H9 (cell line): ENCODE data around the gene SPATA31E1. TPM values are rescaled to one million over a fixed set of nuclear protein-coding genes. Genes with fewer than 3 reads are reported as not detected.

Experiments
- DNase-seq: peaks from one replicate; pipeline ENCODE4 v3.0.0-alpha.2; 2017
- H2AFZ ChIP-seq: one replicate; pipeline ENCODE4 v1.6.1; 2013; ENCODE audit warnings: mild to moderate bottlenecking, low read length, control low read depth, moderate library complexity
- H2AK5ac ChIP-seq: 2 replicates; pipeline ENCODE4 v1.6.1; 2013; ENCODE audit warnings: low read length, control low read depth, mixed read lengths; ENCODE audit not compliant: insufficient read length
- H2BK120ac ChIP-seq: one replicate; pipeline ENCODE4 v1.6.1; 2013; ENCODE audit warnings: low read depth, mild to moderate bottlenecking, low read length, control low read depth, inconsistent platforms; ENCODE audit not compliant: poor library complexity, severe bottlenecking
- H2BK12ac ChIP-seq: 2 replicates; pipeline ENCODE4 v1.6.1; 2013; ENCODE audit warnings: low read length, control low read depth, mixed read lengths, low read depth; ENCODE audit not compliant: insufficient read length
- H2BK15ac ChIP-seq: 2 replicates; pipeline ENCODE4 v1.6.1; 2013; ENCODE audit warnings: low read depth, low read length, control low read depth
- H2BK20ac ChIP-seq: one replicate; pipeline ENCODE4 v1.6.1; 2013; ENCODE audit warnings: low read depth, mild to moderate bottlenecking, low read length, control low read depth, inconsistent platforms; ENCODE audit not compliant: poor library complexity, severe bottlenecking
- H2BK5ac ChIP-seq: 2 replicates; pipeline ENCODE4 v1.6.1; 2013; ENCODE audit warnings: low read length, control low read depth, mixed read lengths; ENCODE audit not compliant: insufficient read length
- H3K14ac ChIP-seq: 2 replicates; pipeline ENCODE4 v1.6.1; 2013; ENCODE audit warnings: low read length, control low read depth; ENCODE audit not compliant: insufficient read depth
- H3K18ac ChIP-seq: 2 replicates; pipeline ENCODE4 v1.6.1; 2013; ENCODE audit warnings: low read depth, mild to moderate bottlenecking, mixed read lengths, low read length, control low read depth; ENCODE audit not compliant: insufficient read length
- H3K23ac ChIP-seq: 2 replicates; pipeline ENCODE4 v1.6.1; 2013; ENCODE audit warnings: low read length, control low read depth, mixed read lengths, low read depth; ENCODE audit not compliant: insufficient read length
- H3K23me2 ChIP-seq: 2 replicates; pipeline ENCODE4 v1.6.1; 2013; ENCODE audit warnings: low read depth, mild to moderate bottlenecking, mixed read lengths, low read length, control low read depth; ENCODE audit not compliant: insufficient read length, poor library complexity, severe bottlenecking
- H3K27ac ChIP-seq: 2 replicates; pipeline ENCODE4 v1.5.1; 2013; ENCODE audit warnings: low read length, control low read depth, mixed read lengths, low read depth; ENCODE audit not compliant: insufficient read length
- H3K27me3 ChIP-seq: 2 replicates; pipeline ENCODE4 v1.6.1; 2013; ENCODE audit warnings: low read length, control low read depth, inconsistent platforms; ENCODE audit not compliant: insufficient read depth
- H3K4ac ChIP-seq: 2 replicates; pipeline ENCODE4 v1.6.1; 2013; ENCODE audit warnings: low read depth, mild to moderate bottlenecking, control low read depth, inconsistent platforms, low read length, moderate library complexity
- H3K4me1 ChIP-seq: 2 replicates; pipeline ENCODE4 v1.6.1; 2013; ENCODE audit warnings: low read length, control low read depth, inconsistent platforms; ENCODE audit not compliant: insufficient read depth
- H3K4me2 ChIP-seq: 2 replicates; pipeline ENCODE4 v1.6.1; 2013; ENCODE audit warnings: low read length, control low read depth, mixed read lengths; ENCODE audit not compliant: insufficient read length, insufficient read depth
- H3K56ac ChIP-seq: 2 replicates; pipeline ENCODE4 v1.6.1; 2013; ENCODE audit warnings: low read depth, mild to moderate bottlenecking, mixed read lengths, low read length, control low read depth; ENCODE audit not compliant: insufficient read length
- H3K79me1 ChIP-seq: 2 replicates; pipeline ENCODE4 v1.6.1; 2013; ENCODE audit warnings: low read depth, mild to moderate bottlenecking, moderate library complexity, low read length, control low read depth, inconsistent platforms; ENCODE audit not compliant: insufficient read depth, poor library complexity, severe bottlenecking
- H3K79me2 ChIP-seq: 2 replicates; pipeline ENCODE4 v1.6.1; 2013; ENCODE audit warnings: low read length, control low read depth, inconsistent platforms; ENCODE audit not compliant: insufficient read depth
- H3K9ac ChIP-seq: 2 replicates; pipeline ENCODE4 v1.6.1; 2013; ENCODE audit warnings: low read length, control low read depth, mixed read lengths; ENCODE audit not compliant: insufficient read length; ENCODE audit errors: extremely low read depth
- H3K9me3 ChIP-seq: one replicate; pipeline ENCODE4 v1.6.1; 2013; ENCODE audit warnings: low read depth, low read length, inconsistent platforms; ENCODE audit not compliant: control insufficient read depth
- H3T11ph ChIP-seq: one replicate; pipeline ENCODE4 v1.6.1; 2013; ENCODE audit warnings: mild to moderate bottlenecking, low read length, control low read depth, inconsistent platforms
- H4K20me1 ChIP-seq: one replicate; pipeline ENCODE4 v1.6.1; 2013; ENCODE audit not compliant: control insufficient read depth, insufficient read length, insufficient read depth
- H4K5ac ChIP-seq: 2 replicates; pipeline ENCODE4 v1.6.1; 2013; ENCODE audit warnings: low read depth, mild to moderate bottlenecking, mixed read lengths, low read length, control low read depth; ENCODE audit not compliant: insufficient read length
- H4K8ac ChIP-seq: replicated peaks from 2 replicates; pipeline ENCODE4 v1.6.1; 2013; ENCODE audit warnings: low read length, control low read depth, mixed read lengths, low read depth; ENCODE audit not compliant: insufficient read length
- H4K91ac ChIP-seq: 2 replicates; pipeline ENCODE4 v1.6.1; 2013; ENCODE audit warnings: low read depth, mild to moderate bottlenecking, moderate library complexity, mixed read lengths, low read length, control low read depth; ENCODE audit not compliant: insufficient read length
- H3K27ac Mint-ChIP-seq, 3 experiments: 2 replicates in 2 of 3; 3 replicates in 1 of 3; pipeline ENCODE4 v1.8.0; 2020 to 2021; ENCODE audit warnings: mixed read lengths in 3 of 3, mild to moderate bottlenecking in 1 of 3, moderate library complexity in 1 of 3
- H3K27me3 Mint-ChIP-seq: 2 replicates; pipeline ENCODE4 v1.8.0; 2021; ENCODE audit warnings: low read depth, mild to moderate bottlenecking, moderate library complexity, mixed read lengths
- H3K36me3 Mint-ChIP-seq, 3 experiments: 2 replicates in 2 of 3; 3 replicates in 1 of 3; pipeline ENCODE4 v1.8.0; 2020 to 2021; ENCODE audit warnings: low read depth in 3 of 3, mixed read lengths in 3 of 3; ENCODE audit not compliant: insufficient read depth in 1 of 3
- H3K4me1 Mint-ChIP-seq, 2 experiments: 2 replicates each; pipeline ENCODE4 v1.8.0; 2020; ENCODE audit warnings: mixed read lengths in 2 of 2
- H3K4me3 Mint-ChIP-seq, 2 experiments: 2 replicates in 1 of 2; 3 replicates in 1 of 2; pipeline ENCODE4 v1.8.0; 2020 to 2021; ENCODE audit warnings: mild to moderate bottlenecking in 2 of 2, mixed read lengths in 2 of 2, moderate library complexity in 1 of 2
- H3K9me3 Mint-ChIP-seq, 2 experiments: 2 replicates in 1 of 2; 3 replicates in 1 of 2; pipeline ENCODE4 v1.8.0; 2020; ENCODE audit warnings: mild to moderate bottlenecking in 2 of 2, mixed read lengths in 2 of 2, moderate library complexity in 1 of 2
- WGBS: extraction: QIAGEN DNeasy Blood & Tissue Kit; methylation state at CpG from one replicate; pipeline ENCODE4 v1.1.7; 2013; ENCODE audit warnings: missing lambda C conversion rate, low lambda C conversion rate, mixed read lengths; ENCODE audit not compliant: insufficient read length; ENCODE audit errors: extremely low coverage; 5-methylcytosine and 5-hydroxymethylcytosine counted together
- total RNA-seq: library from RNA; stranded (reverse); gene quantifications from 2 replicates; pipeline ENCODE4 v1.2.1, GENCODE V29; 2021
- TF ChIP-seq, protein P1 (sequence below): fragments of 200-600 bp; sonication (generic); conservative IDR thresholded peaks from 3 replicates; pipeline ENCODE4 v1.8.0; 2021; ENCODE audit warnings: antibody characterized with exemption, mild to moderate bottlenecking

Gene SPATA31E1
- total RNA-seq, 1 experiment from 2014 or later, result 0.09 TPM

DNA sequence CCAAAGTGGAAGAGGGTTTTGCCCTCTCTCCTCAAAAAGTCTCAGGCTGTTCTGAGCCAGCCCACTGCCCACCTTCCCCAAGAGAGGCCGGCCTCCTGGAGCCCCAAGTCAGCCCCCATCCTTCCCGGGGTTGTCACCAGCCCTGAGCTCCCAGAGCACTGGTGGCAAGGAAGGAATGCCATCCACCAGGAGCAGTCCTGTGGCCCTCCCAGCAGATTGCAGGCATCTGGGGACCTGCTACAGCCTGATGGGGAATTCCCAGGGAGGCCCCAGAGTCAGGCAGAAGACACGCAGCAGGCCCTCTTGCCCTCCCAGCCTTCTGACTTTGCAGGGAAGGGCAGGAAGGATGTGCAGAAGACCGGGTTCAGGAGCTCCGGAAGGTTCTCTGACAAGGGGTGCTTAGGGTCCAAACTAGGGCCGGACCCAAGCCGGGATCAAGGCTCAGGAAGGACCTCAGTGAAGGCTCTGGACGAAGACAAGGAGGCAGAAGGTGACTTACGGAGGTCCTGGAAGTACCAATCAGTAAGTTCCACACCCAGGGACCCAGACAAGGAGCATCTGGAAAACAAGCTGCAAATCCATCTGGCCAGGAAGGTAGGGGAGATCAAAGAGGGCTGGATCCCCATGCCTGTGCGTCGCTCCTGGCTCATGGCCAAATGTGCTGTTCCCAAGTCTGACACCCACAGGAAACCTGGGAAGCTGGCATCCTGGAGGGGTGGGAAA lies 3.7 kb downstream of the SPATA31E1 start:
- Mint-ChIP-seq H3K4me3 (no peak overlapping the region), H3K27me3 (peaks cover 7% of the 10 kb centered on the region), H3K36me3 (no peaks in the 10 kb centered on the region; a peak in 1 of 7 replicates), H3K9me3 (peaks cover 0 to 2% of the 10 kb centered on the region in 2 experiments; a peak in 1 of 5 replicates), H3K4me1 (peaks cover 8 to 14% of the 10 kb centered on the region in 2 experiments), H3K27ac (no peak overlapping the region)
- Histone ChIP-seq H3K14ac (no peak overlapping the region; the same call in 1 of the 2 replicates), H2BK12ac (no peak overlapping the region), H3K56ac (no peak overlapping the region), H3K18ac (no peak overlapping the region), H4K5ac (no peak overlapping the region), H2AFZ (no peak overlapping the region), H4K8ac (no peak overlapping the region), H4K91ac (no peak overlapping the region), H3K4me1 (no peaks in the 10 kb centered on the region), H3K23ac (no peak overlapping the region), H3K27me3 (no peaks in the 10 kb centered on the region), H4K20me1 (no peaks in the 10 kb centered on the region), H3T11ph (no peak overlapping the region), H3K4me2 (no peak overlapping the region), H3K27ac (no peak overlapping the region), H3K79me1 (no peaks in the 10 kb centered on the region), H2BK15ac (no peak overlapping the region), H2BK5ac (no peak overlapping the region), H2AK5ac (no peak overlapping the region), H3K79me2 (no peaks in the 10 kb centered on the region), H3K9ac (no peak overlapping the region), H2BK20ac (no peak overlapping the region), H2BK120ac (no peak overlapping the region), H3K23me2 (no peaks in the 10 kb centered on the region), H3K4ac (no peak overlapping the region), H3K9me3 (no peaks in the 10 kb centered on the region)
- WGBS, result no CpG with 5 or more reads among the region's 11 CpGs
- TF ChIP-seq, protein P1, sequence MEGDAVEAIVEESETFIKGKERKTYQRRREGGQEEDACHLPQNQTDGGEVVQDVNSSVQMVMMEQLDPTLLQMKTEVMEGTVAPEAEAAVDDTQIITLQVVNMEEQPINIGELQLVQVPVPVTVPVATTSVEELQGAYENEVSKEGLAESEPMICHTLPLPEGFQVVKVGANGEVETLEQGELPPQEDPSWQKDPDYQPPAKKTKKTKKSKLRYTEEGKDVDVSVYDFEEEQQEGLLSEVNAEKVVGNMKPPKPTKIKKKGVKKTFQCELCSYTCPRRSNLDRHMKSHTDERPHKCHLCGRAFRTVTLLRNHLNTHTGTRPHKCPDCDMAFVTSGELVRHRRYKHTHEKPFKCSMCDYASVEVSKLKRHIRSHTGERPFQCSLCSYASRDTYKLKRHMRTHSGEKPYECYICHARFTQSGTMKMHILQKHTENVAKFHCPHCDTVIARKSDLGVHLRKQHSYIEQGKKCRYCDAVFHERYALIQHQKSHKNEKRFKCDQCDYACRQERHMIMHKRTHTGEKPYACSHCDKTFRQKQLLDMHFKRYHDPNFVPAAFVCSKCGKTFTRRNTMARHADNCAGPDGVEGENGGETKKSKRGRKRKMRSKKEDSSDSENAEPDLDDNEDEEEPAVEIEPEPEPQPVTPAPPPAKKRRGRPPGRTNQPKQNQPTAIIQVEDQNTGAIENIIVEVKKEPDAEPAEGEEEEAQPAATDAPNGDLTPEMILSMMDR, result no peak
- no peak for DNase-seq
